Stimulated activated CD4-positive, alpha-beta T cell treated with anti-CD3 and anti-CD28 coated beads, Interleukin-4, amount 100 ng/mL, for 24 hours (primary cell): ENCODE data around the gene LGR4.

Source experiments
- DNase-seq: peaks from one replicate; pipeline ENCODE4 v3.0.0-alpha.2; 2020

Gene LGR4

DNA sequence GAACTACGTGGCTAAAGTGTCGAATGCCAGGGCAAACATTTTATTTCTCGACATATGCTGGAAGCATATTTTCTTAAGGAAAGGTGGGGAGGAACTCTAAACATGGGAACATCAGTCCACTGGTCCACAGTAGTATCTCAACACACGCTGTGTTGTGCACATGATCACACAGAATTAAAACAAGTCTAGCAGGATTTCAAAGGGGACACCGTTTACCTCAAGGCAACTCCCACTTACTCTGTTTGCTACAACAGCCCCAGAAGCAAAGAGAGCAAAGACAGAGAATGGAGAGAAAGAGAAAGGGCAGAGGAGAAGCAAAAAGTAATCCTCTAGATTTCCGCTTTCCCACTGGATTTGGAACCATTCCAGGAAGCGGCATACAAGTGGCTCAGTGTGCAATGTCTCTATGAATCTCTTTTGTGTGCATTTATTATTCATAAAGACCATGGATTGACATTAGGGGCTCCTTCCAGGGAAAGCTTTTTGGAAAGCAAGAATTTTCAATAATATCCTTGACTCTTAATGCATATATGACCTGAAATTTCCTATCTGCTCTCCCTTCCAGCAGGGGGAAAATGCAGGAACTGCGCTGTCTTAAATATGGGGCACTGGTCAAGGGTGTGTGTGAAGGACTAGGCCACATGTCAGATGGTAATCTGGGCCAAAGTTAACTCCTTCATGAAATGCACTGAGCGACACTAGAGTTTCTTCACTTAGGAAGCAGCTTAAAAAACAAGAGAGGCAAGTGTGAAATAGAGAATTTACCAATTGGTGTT, 74.8 kb downstream of the LGR4 start:
- no peak for DNase-seq

DNA sequence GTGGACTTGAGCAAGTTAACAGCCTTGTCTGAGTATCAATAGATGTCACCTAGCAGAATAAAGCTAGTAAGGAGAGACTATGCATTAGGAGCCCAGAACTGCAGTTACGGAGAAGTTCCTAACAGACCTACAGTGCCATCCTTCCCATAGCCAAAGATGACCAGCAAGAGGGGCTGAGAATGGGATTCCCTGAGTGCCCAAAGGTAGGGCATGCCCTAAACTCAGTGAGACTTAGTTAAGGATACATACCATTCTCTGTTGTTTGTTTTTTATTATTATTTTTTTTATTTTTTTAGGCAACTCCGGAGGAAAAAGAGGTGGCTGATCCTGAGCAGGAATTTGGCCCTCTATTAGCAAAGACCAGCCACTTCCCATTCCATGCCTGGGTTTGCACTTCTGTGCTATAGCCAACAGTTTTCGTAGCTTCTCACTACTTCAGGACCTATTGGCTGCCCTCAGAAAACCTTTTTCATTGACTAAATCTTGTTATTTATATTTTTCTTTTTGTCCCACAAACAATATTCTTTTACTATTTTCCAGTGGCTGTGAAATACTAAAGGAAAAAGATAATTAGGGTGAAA, 76.2 kb downstream of the LGR4 start:
- no peak for DNase-seq

DNA sequence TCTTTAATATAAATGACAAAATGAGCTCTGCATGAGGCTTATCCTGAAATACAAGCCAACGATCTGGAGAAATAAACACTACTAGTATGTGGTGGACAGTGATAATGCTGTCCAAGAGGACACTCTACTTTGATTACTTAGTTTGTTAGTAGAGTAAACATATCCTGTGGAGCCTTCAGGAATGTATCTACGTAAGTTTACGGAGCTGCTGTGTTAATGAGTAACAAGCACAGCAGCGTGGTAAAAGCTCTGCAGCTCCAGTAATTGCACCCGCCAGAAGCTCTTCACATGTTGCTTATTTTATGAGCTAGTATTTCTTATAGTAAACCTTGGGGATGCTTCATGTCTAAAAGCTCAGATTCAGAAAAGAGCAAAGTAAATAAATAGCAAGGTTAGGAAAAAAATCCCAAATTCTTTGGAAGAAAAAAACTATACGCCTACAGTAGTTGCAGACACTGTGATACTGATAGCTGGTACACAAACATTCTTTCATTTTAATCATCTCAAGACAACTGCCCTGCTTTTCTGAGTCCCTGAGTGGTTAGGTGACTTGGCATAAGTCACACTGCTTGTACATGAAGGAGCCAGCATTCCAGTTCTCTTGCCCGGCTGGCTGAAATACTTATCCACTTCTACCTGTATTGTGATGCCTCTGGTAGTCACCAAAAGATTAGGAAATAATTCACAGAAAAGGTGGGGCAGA, 76.9 kb downstream of the LGR4 start:
- DNase-seq: no peak

- DNase-seq: no peak
These were observed 77.8 kb downstream of the LGR4 start for GRCh38 chr11:27394781-27395228.

DNA sequence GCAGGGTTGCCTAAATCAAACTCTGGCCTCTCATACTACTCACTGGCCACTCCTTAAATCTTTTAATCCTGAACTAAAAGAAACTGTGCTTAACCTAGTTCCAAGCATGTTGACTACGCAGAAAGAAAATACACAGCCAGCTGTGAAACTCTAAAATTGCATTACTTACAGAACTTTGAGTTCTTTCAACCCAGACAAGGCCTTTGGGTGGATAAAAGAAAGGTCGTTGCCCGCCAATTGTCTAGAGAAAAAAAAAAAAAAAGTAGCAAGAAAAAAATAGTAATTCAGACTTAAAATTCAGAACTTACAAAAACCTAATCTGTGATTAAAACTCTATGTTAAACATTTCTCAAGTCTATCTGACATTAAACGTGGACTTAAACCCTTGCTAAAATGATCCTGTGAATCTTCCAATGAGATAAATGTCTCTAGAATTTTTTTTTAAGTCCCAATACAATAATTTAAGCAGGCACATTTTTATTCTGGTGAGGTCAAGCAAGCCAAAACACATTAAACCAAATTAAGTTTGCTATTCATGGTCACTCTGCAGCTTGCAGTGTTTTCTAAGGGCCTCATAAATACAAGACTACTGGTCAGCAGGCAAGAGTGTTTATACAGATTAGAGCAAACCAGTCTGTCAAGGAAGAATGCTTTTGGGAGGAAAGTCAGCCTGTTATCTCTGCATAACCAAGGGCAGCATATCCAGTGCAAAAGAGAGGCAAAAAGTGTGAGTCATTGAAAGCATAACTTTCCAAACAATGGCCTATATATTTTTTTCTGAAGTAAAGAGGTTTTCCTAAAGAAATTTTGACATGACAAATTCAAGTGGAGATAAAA, 80.1 kb downstream of the LGR4 start:
- no peak for DNase-seq

- no peak for DNase-seq
These were observed 81.1 kb downstream of the LGR4 start for GRCh38 chr11:27391331-27392015.

DNA sequence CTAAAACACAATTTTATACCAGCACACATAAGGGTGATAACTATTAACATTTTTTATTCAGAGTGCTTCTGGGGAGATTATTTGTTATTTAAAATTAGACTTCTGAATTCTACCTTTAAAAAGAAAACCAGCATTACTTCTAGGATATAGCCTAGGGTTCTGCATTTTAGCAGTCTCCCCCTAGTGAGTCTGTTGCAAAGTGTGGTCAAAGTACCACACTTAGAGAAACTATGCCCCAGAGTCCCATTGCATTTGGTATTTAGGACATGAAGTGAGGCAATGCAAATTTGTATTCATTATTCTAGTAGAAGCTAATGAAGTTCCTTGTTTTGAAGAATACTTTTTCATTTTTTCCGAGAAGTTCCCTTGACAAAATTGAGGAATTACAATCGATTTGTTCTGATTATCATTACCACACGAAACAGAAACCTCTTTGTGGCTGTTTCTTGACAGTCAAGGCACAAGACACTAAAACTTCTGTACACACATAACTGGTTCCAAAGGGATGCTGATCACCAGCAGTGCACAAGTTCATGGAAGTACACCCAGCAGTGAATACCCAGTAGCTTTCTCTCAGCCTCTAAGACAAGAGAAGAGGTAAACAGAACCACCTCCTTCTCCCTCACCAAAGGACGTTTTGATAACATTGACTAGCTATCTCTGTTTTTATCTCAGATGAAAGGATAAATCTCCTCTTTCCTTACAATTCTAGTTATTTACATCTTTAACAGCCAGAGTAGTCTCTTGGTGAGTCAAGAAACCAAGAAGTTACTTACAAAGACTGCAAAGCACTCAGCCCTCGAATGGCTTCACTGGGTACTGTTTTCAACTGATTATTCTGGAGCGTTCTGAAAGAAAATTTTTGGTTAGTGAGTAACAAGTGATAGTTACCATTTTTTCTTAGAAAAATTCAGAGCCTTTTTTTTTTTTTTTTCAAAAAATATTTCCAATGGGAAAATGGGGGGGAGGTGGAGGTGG, 82.0 kb downstream of the LGR4 start:
- DNase-seq: no peak

DNA sequence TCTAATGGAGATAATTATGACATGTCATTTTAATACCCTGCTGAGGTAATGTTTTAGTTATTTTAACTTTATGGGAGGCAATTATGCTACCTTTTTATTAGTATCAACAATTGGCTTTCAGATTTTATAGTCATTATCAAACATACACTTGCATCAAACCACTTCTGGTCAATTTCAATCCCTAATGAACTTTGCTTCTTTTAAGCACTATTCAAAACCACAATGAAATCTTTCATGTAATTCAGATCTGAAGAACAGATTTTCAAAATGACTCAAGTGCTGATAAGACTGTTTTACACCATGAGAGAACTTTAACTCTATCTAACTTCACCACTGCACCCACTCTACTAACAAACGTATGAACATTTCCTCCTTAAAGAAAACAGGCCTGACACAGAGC, 83.7 kb downstream of the LGR4 start:
- no peak for DNase-seq

DNA sequence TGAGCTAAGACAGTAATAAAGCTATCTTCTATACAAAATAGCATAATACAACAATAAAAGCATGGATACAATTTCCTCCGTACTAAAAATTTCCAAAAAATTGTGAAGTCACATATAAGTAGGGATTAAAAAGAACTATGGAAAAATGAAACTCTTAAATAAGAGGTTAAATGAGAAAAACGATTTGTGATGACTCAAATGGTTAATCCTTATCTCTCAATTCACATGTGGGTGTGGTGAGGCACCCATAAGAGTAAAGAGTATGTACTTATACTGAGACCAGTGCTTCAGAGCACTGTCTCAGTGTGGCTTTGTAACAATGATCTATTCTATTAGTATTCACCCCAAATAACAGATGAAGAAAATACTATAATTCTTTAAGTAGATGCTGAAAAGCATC, 84.6 kb downstream of the LGR4 start:
- no peak for DNase-seq

DNA sequence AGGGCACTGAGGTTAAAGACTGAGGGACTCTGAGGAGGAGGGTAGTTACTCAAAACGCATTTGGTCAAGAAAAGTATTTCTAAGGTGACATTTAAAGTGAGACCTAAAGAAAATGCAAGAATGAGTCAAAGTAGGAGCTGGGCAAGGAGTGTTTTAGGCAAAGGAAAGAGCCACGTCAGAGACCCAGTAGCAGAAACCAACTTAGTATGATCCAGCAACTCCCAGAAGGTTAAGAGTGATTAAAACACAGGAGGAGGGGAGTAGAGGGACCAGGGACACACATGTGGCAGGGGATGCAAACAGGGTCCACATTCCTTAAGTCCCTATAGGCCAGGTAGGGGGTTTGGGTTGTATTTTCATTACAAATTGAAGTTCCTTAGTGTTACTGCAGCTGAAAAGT, 85.2 kb downstream of the LGR4 start:
- no peak for DNase-seq

- DNase-seq: no peak
These were observed 86.3 kb downstream of the LGR4 start for GRCh38 chr11:27386181-27386845.

GRCh38 chr11:27385245-27385644, 87.3 kb downstream of the LGR4 start:
- DNase-seq: no peak

DNA sequence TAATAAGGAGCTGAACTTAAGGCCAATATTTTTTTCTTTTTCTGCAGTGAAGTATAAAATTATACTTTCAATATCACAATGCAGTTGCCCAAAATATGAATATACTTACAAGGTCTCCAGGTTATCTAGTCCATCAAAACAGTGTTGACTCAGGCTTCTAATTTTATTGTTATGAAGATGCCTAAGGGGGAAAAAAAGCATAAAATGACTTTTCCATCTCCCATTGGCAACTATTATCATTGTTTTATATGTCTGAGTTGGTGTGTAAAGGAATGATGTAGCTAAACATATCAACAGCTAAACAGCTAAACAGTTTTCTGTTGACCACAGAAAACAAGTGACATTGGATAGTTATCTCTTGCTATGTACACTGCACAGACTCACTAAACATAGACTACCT, 88.4 kb downstream of the LGR4 start:
- no peak for DNase-seq

DNA sequence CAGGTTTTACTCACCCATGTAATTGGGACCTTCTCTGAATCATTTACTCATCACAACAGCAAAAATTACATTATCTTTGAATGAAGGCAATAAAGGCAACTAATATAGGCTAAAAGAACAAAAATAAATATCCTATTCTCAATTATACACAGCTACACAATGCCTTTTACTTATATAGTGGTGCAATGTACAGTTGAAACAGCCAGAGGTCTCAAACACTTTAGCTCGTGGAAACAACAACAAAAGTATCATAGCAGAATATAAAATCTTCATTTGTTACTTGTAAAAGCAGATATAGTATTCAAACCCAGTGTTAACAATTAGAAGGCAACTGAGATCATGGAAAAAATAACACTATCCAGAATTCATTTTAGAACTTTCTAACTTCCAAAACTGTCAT, 88.9 kb downstream of the LGR4 start:
- DNase-seq: no peak

- no peak for DNase-seq
These were observed 91.3 kb downstream of the LGR4 start for GRCh38 chr11:27381238-27381666.

DNA sequence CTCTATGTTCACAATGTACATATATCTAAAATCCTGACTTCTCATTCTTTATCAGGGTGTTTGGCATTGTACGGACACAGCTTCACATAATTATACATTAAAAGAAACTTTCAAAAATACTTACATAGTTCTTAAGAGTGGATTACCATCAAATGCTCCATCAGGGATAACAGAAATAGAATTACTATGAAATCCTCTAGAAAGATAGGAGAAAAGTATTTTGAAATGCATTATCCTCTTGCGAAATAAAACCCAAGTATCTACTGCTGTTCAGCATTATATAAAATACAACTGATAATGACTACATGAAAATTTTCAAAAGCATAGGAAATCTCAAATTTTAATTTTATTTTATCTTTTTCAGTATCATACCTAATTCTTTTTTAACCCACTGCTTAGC, 91.8 kb downstream of the LGR4 start:
- no peak for DNase-seq

- DNase-seq: no peak
These were observed 93.1 kb downstream of the LGR4 start for GRCh38 chr11:27379449-27379848.

GRCh38 chr11:27375370-27375769, 97.2 kb downstream of the LGR4 start:
- no peak for DNase-seq

- DNase-seq: no peak
These were observed 98.6 kb downstream of the LGR4 start for GRCh38 chr11:27373856-27374602.

- no peak for DNase-seq
These were observed 99.2 kb downstream of the LGR4 start for GRCh38 chr11:27373392-27373791.
